Measurements from ENCODE around the gene TATDN3.
"Not testable (repeated sequence)": the region's sequence is repeated elsewhere in the genome, so short reads cannot be mapped to it uniquely, and the experiment has no call there.

TATDN3 gene

GRCh38 chr1:212828395-212828794, 36.7 kb downstream of the TATDN3 start:
- Histone ChIP-seq H3K4me1 (ENCODE audit: control insufficient read depth, insufficient read depth, low read length) (no peaks in the 10 kb centered on the region), H3K36me3 (ENCODE audit: control insufficient read depth in 2 of 2, insufficient read depth in 2 of 2, low read length in 2 of 2) (no peaks in the 10 kb centered on the region), H3K4me3 (ENCODE audit: low read length in 2 of 2) (no peak overlapping the region), H3K27ac (ENCODE audit: low read length) (no peak overlapping the region), H3K9ac (ENCODE audit: low read length in 2 of 2) (no peak overlapping the region), H3K9me3 (ENCODE audit: control insufficient read depth in 2 of 2, low read length in 2 of 2) (peaks cover 5 to 10% of the 10 kb centered on the region in 2 donors), H3K27me3 (ENCODE audit: control insufficient read depth in 1 of 2, insufficient read depth in 2 of 2, low read length in 2 of 2) (no peaks in the 10 kb centered on the region)

GRCh38 chr1:212833211-212834207, 41.8 kb downstream of the TATDN3 start:
- not testable (repeated sequence) for H3K4me3 ChIP-seq (ENCODE audit: low read length in 2 of 2); H3K9me3 ChIP-seq (ENCODE audit: control insufficient read depth in 2 of 2, low read length in 2 of 2); H3K4me1 ChIP-seq (ENCODE audit: control insufficient read depth, insufficient read depth, low read length); H3K27ac ChIP-seq (ENCODE audit: low read length); H3K36me3 ChIP-seq (ENCODE audit: control insufficient read depth in 2 of 2, insufficient read depth in 2 of 2, low read length in 2 of 2); H3K27me3 ChIP-seq (ENCODE audit: control insufficient read depth in 1 of 2, insufficient read depth in 2 of 2, low read length in 2 of 2); H3K9ac ChIP-seq (ENCODE audit: low read length in 2 of 2)

- no peaks in the 10 kb centered on the region for H3K36me3 ChIP-seq (ENCODE audit: control insufficient read depth in 2 of 2, insufficient read depth in 2 of 2, low read length in 2 of 2)
Measured at GRCh38 chr1:212838145-212838544, 46.5 kb downstream of the TATDN3 start.

GRCh38 chr1:212844521-212844920, 52.8 kb downstream of the TATDN3 start:
- not testable (repeated sequence) for H3K9ac ChIP-seq (ENCODE audit: low read length in 2 of 2); H3K9me3 ChIP-seq (ENCODE audit: control insufficient read depth in 2 of 2, low read length in 2 of 2); H3K27me3 ChIP-seq (ENCODE audit: control insufficient read depth in 1 of 2, insufficient read depth in 2 of 2, low read length in 2 of 2); H3K27ac ChIP-seq (ENCODE audit: low read length); H3K36me3 ChIP-seq (ENCODE audit: control insufficient read depth in 2 of 2, insufficient read depth in 2 of 2, low read length in 2 of 2); H3K4me3 ChIP-seq (ENCODE audit: low read length in 2 of 2); H3K4me1 ChIP-seq (ENCODE audit: control insufficient read depth, insufficient read depth, low read length)

More at GRCh38 chr1:212838145-212838544, 46.5 kb downstream of the TATDN3 start:
- H3K9ac ChIP-seq (ENCODE audit: low read length in 2 of 2) = no peak overlapping the region
- no peaks in the 10 kb centered on the region for H3K27me3 ChIP-seq (ENCODE audit: control insufficient read depth in 1 of 2, insufficient read depth in 2 of 2, low read length in 2 of 2)
- H3K4me1 ChIP-seq (ENCODE audit: control insufficient read depth, insufficient read depth, low read length) = no peaks in the 10 kb centered on the region
- no peak overlapping the region for H3K27ac ChIP-seq (ENCODE audit: low read length)
- H3K4me3 ChIP-seq (ENCODE audit: low read length in 2 of 2) = no peak overlapping the region
- no peaks in the 10 kb centered on the region for H3K9me3 ChIP-seq (ENCODE audit: control insufficient read depth in 2 of 2, low read length in 2 of 2)

GRCh38 chr1:212847549-212847948, 55.9 kb downstream of the TATDN3 start, which contains the start of gene SPATA45:
Gene SPATA45 (minus strand): TSS chr1:212847649. CDS start chr1:212836149, 11,500 bp downstream.
- H3K27me3 ChIP-seq (ENCODE audit: control insufficient read depth in 1 of 2, insufficient read depth in 2 of 2, low read length in 2 of 2) = no peaks in the 10 kb centered on the region
- H3K9me3 ChIP-seq (ENCODE audit: control insufficient read depth in 2 of 2, low read length in 2 of 2) = no peaks in the 10 kb centered on the region
- no peak within 1 kb of the TSS for H3K4me3 ChIP-seq (ENCODE audit: low read length in 2 of 2)
- no peak within 1 kb of the TSS for H3K27ac ChIP-seq (ENCODE audit: low read length)
- no peaks in the 10 kb centered on the region for H3K4me1 ChIP-seq (ENCODE audit: control insufficient read depth, insufficient read depth, low read length)
- H3K36me3 ChIP-seq (ENCODE audit: control insufficient read depth in 2 of 2, insufficient read depth in 2 of 2, low read length in 2 of 2) = no peaks in the 10 kb centered on the region
- no peak within 1 kb of the TSS for H3K9ac ChIP-seq (ENCODE audit: low read length in 2 of 2)

GRCh38 chr1:212852105-212852688, 60.5 kb downstream of the TATDN3 start:
- Histone ChIP-seq H3K4me1 (ENCODE audit: control insufficient read depth, insufficient read depth, low read length) (peaks cover 5% of the 10 kb centered on the region), H3K27me3 (ENCODE audit: control insufficient read depth in 1 of 2, insufficient read depth in 2 of 2, low read length in 2 of 2) (no peaks in the 10 kb centered on the region), H3K36me3 (ENCODE audit: control insufficient read depth in 2 of 2, insufficient read depth in 2 of 2, low read length in 2 of 2) (no peaks in the 10 kb centered on the region), H3K4me3 (ENCODE audit: low read length in 2 of 2) (no peak overlapping the region), H3K27ac (ENCODE audit: low read length) (no peak overlapping the region), H3K9me3 (ENCODE audit: control insufficient read depth in 2 of 2, low read length in 2 of 2) (no peaks in the 10 kb centered on the region), H3K9ac (ENCODE audit: low read length in 2 of 2) (no peak overlapping the region)

- Histone ChIP-seq H3K4me1 (ENCODE audit: control insufficient read depth, insufficient read depth, low read length) (peaks cover 12% of the 10 kb centered on the region), H3K27ac (ENCODE audit: low read length) (no peak overlapping the region), H3K4me3 (ENCODE audit: low read length in 2 of 2) (no peak overlapping the region), H3K27me3 (ENCODE audit: control insufficient read depth in 1 of 2, insufficient read depth in 2 of 2, low read length in 2 of 2) (no peaks in the 10 kb centered on the region), H3K36me3 (ENCODE audit: control insufficient read depth in 2 of 2, insufficient read depth in 2 of 2, low read length in 2 of 2) (no peaks in the 10 kb centered on the region), H3K9me3 (ENCODE audit: control insufficient read depth in 2 of 2, low read length in 2 of 2) (no peaks in the 10 kb centered on the region), H3K9ac (ENCODE audit: low read length in 2 of 2) (no peak overlapping the region)
Measured at GRCh38 chr1:212853658-212854057, 62.0 kb downstream of the TATDN3 start.

- Histone ChIP-seq H3K36me3 (ENCODE audit: control insufficient read depth in 2 of 2, insufficient read depth in 2 of 2, low read length in 2 of 2) (peaks cover 0 to 2% of the 10 kb centered on the region in 2 donors), H3K9me3 (ENCODE audit: control insufficient read depth in 2 of 2, low read length in 2 of 2) (no peaks in the 10 kb centered on the region), H3K9ac (ENCODE audit: low read length in 2 of 2) (peak overlapping the region; percentile 21 to 80), H3K27me3 (ENCODE audit: control insufficient read depth in 1 of 2, insufficient read depth in 2 of 2, low read length in 2 of 2) (no peaks in the 10 kb centered on the region), H3K4me3 (ENCODE audit: low read length in 2 of 2) (peak overlapping the region; percentile 87 to 95), H3K27ac (ENCODE audit: low read length) (no peak overlapping the region), H3K4me1 (ENCODE audit: control insufficient read depth, insufficient read depth, low read length) (peaks cover 20% of the 10 kb centered on the region)
Measured at GRCh38 chr1:212856755-212857154, 65.1 kb downstream of the TATDN3 start.

- peak within 1 kb of the TSS; percentile 80 to 83 for H3K9ac ChIP-seq (ENCODE audit: low read length in 2 of 2)
- H3K27me3 ChIP-seq (ENCODE audit: control insufficient read depth in 1 of 2, insufficient read depth in 2 of 2, low read length in 2 of 2) = no peaks in the 10 kb centered on the region
- H3K9me3 ChIP-seq (ENCODE audit: control insufficient read depth in 2 of 2, low read length in 2 of 2) = no peaks in the 10 kb centered on the region
- peak within 1 kb of the TSS; percentile 87 to 95 for H3K4me3 ChIP-seq (ENCODE audit: low read length in 2 of 2)
- H3K27ac ChIP-seq (ENCODE audit: low read length) = peak within 1 kb of the TSS; percentile 79
- peaks cover 20% of the 10 kb centered on the region for H3K4me1 ChIP-seq (ENCODE audit: control insufficient read depth, insufficient read depth, low read length)
- H3K36me3 ChIP-seq (ENCODE audit: control insufficient read depth in 2 of 2, insufficient read depth in 2 of 2, low read length in 2 of 2) = peaks cover 0 to 2% of the 10 kb centered on the region in 2 donors
Measured at GRCh38 chr1:212857992-212858460, 66.3 kb downstream of the TATDN3 start, which contains the start of gene FLVCR1. Gene FLVCR1 (plus strand): TSS chr1:212858275. CDS start chr1:212858453, 178 bp downstream.

- Histone ChIP-seq H3K9ac (ENCODE audit: low read length in 2 of 2) (peak overlapping the region; percentile 74 to 80), H3K27ac (ENCODE audit: low read length) (peak overlapping the region; percentile 79), H3K4me3 (ENCODE audit: low read length in 2 of 2) (peak overlapping the region; percentile 87 to 95), H3K9me3 (ENCODE audit: control insufficient read depth in 2 of 2, low read length in 2 of 2) (no peaks in the 10 kb centered on the region), H3K36me3 (ENCODE audit: control insufficient read depth in 2 of 2, insufficient read depth in 2 of 2, low read length in 2 of 2) (peaks cover 1 to 2% of the 10 kb centered on the region in 2 donors), H3K27me3 (ENCODE audit: control insufficient read depth in 1 of 2, insufficient read depth in 2 of 2, low read length in 2 of 2) (no peaks in the 10 kb centered on the region), H3K4me1 (ENCODE audit: control insufficient read depth, insufficient read depth, low read length) (peaks cover 20% of the 10 kb centered on the region)
Measured at GRCh38 chr1:212858461-212859265, 67.0 kb downstream of the TATDN3 start.

Data from stomach smooth muscle (tissue), 2 donors.